IMR-90 (cell line): Measurements from ENCODE around the gene RECK. TPM values are rescaled to one million over a fixed set of nuclear protein-coding genes. Genes with fewer than 3 reads are reported as not detected.
A peak's percentile ranks its signal among the peaks of the same experiment; 100 is the strongest.

Source experiments
- ATAC-seq: fragments of 200-7000 bp; cut with Tn5 transposase; 2 replicates; pipeline ENCODE4 v1.9.1; 2020; ENCODE audit warnings: low read depth, mild to moderate bottlenecking, moderate library complexity
- BruUV-seq: library from RNA; stranded (reverse); fragments of 400-500 nt; replicated peaks from 2 replicates; lab custom pipeline; 2021; lab: Mats Ljungman, UMichigan
- CTCF ChIA-PET: fragments of 300-600 bp; formaldehyde crosslinking; extraction: SDS; loops from one replicate; lab custom pipeline; 2021; ENCODE audit warnings: antibody characterized with exemption; lab: Yijun Ruan, JAX
- POLR2A ChIA-PET: fragments of 300-600 bp; sonication (Branson Sonifier 250); formaldehyde crosslinking; loops from one replicate; lab custom pipeline; 2022; ENCODE audit warnings: antibody characterized with exemption; ENCODE audit not compliant: unreplicated experiment; lab: Charles Lee
- DNase-seq: peaks from one replicate; pipeline ENCODE4 v3.0.0; 2013
- H2AFZ ChIP-seq: replicated peaks from 2 replicates; pipeline ENCODE3; 2013; ENCODE audit warnings: low read length, mild to moderate bottlenecking; ENCODE audit not compliant: poor library complexity
- H2AK5ac ChIP-seq: 2 replicates; pipeline ENCODE4 v1.6.1; 2013; ENCODE audit warnings: low read depth, low read length, inconsistent platforms
- H2AK9ac ChIP-seq: replicated peaks from 2 replicates; pipeline ENCODE3; 2013; ENCODE audit warnings: mild to moderate bottlenecking, low read depth, low read length, moderate library complexity; ENCODE audit not compliant: poor library complexity
- H2BK120ac ChIP-seq: 2 replicates; pipeline ENCODE4 v1.6.1; 2013; ENCODE audit warnings: low read depth, low read length, inconsistent platforms
- H2BK15ac ChIP-seq: 3 replicates; pipeline ENCODE4 v1.6.1; 2013; ENCODE audit warnings: low read depth, low read length, inconsistent platforms
- H2BK20ac ChIP-seq: 2 replicates; pipeline ENCODE4 v1.6.1; 2013; ENCODE audit warnings: low read depth, mild to moderate bottlenecking, inconsistent platforms, low read length, moderate library complexity
- H2BK5ac ChIP-seq: 2 replicates; pipeline ENCODE4 v1.6.1; 2013; ENCODE audit warnings: mild to moderate bottlenecking, low read depth, low read length, inconsistent platforms; ENCODE audit not compliant: poor library complexity, severe bottlenecking
- H3K14ac ChIP-seq: replicated peaks from 2 replicates; pipeline ENCODE4 v1.6.1; 2013; ENCODE audit warnings: low read depth, low read length, inconsistent platforms
- H3K18ac ChIP-seq: 2 replicates; pipeline ENCODE4 v1.6.1; 2013; ENCODE audit warnings: low read depth, low read length, control low read depth
- H3K23ac ChIP-seq: 2 replicates; pipeline ENCODE4 v1.6.1; 2013; ENCODE audit warnings: low read depth, low read length, inconsistent platforms
- H3K27ac ChIP-seq: 2 replicates; pipeline ENCODE4 v1.5.1; 2013; ENCODE audit warnings: mild to moderate bottlenecking, control low read depth, low read length; ENCODE audit not compliant: insufficient read depth
- H3K27me3 ChIP-seq: 2 replicates; pipeline ENCODE4 v1.6.1; 2013; ENCODE audit warnings: low read length; ENCODE audit not compliant: control insufficient read depth, insufficient read depth
- H3K36me3 ChIP-seq: 2 replicates; pipeline ENCODE4 v1.6.1; 2013; ENCODE audit warnings: low read length, mixed read lengths; ENCODE audit not compliant: control insufficient read depth, insufficient read depth
- H3K4ac ChIP-seq: 2 replicates; pipeline ENCODE4 v1.6.1; 2013; ENCODE audit warnings: low read depth, low read length, inconsistent platforms
- H3K4me1 ChIP-seq: 2 replicates; pipeline ENCODE4 v1.6.1; 2013; ENCODE audit warnings: low read length, mixed read lengths; ENCODE audit not compliant: control insufficient read depth, insufficient read depth
- H3K4me2 ChIP-seq: 2 replicates; pipeline ENCODE4 v1.6.1; 2013; ENCODE audit warnings: low read depth, mild to moderate bottlenecking, control low read depth, low read length, moderate library complexity
- H3K4me3 ChIP-seq: 2 replicates; pipeline ENCODE4 v1.5.1; 2013; ENCODE audit warnings: low read depth, mild to moderate bottlenecking, control low read depth, low read length, moderate library complexity; ENCODE audit not compliant: insufficient read depth
- H3K56ac ChIP-seq: 2 replicates; pipeline ENCODE4 v1.6.1; 2013; ENCODE audit warnings: low read length, inconsistent platforms; ENCODE audit not compliant: insufficient read depth; ENCODE audit errors: extremely low read depth
- H3K79me1 ChIP-seq, 2 experiments: 2 replicates each; pipeline ENCODE4 v1.6.1; 2013; ENCODE audit warnings: low read length in 2 of 2, inconsistent platforms in 1 of 2, low read depth in 1 of 2
- H3K9ac ChIP-seq: 2 replicates; pipeline ENCODE4 v1.6.1; 2013; ENCODE audit warnings: low read depth, low read length, control low read depth
- H3K9me1 ChIP-seq: 2 replicates; pipeline ENCODE4 v1.6.1; 2013; ENCODE audit warnings: low read length, inconsistent platforms; ENCODE audit not compliant: insufficient read depth
- H3K9me3 ChIP-seq: 2 replicates; pipeline ENCODE4 v1.6.1; 2013; ENCODE audit warnings: low read length; ENCODE audit not compliant: control insufficient read depth, insufficient read depth
- H4K20me1 ChIP-seq: 2 replicates; pipeline ENCODE4 v1.6.1; 2013; ENCODE audit warnings: low read length, inconsistent platforms; ENCODE audit not compliant: insufficient read depth
- H4K5ac ChIP-seq: 2 replicates; pipeline ENCODE4 v1.6.1; 2013; ENCODE audit warnings: mild to moderate bottlenecking, low read depth, low read length, control low read depth
- H4K8ac ChIP-seq, 2 experiments: 2 replicates each; pipeline ENCODE4 v1.6.1; 2013; ENCODE audit warnings: low read depth in 2 of 2, low read length in 2 of 2, control low read depth in 1 of 2, inconsistent platforms in 1 of 2
- H4K91ac ChIP-seq: 2 replicates; pipeline ENCODE4 v1.6.1; 2013; ENCODE audit warnings: low read depth, low read length, inconsistent platforms; ENCODE audit not compliant: insufficient read depth
- BHLHE40 ChIP-seq: fragments of 150-350 bp; IDR thresholded peaks from 2 replicates; pipeline ENCODE4 v1.6.1; 2016; ENCODE audit warnings: mild to moderate bottlenecking, low read depth, low read length
- ELK1 ChIP-seq: fragments of 150-350 bp; IDR thresholded peaks from 2 replicates; pipeline ENCODE4 v1.6.1; 2016; ENCODE audit warnings: low read depth, mild to moderate bottlenecking, low read length, moderate library complexity, borderline replicate concordance
- FOS ChIP-seq: fragments of 150-350 bp; IDR thresholded peaks from 2 replicates; pipeline ENCODE4 v1.6.1; 2016; ENCODE audit warnings: low read depth, low read length
- MAFK ChIP-seq: IDR thresholded peaks from 2 replicates; pipeline ENCODE4 v1.6.1; 2012; ENCODE audit warnings: low read depth, low read length, improper control_type of control experiment
- MAZ ChIP-seq: IDR thresholded peaks from 2 replicates; pipeline ENCODE4 v1.6.1; 2012; ENCODE audit warnings: low read depth, mild to moderate bottlenecking, low read length, improper control_type of control experiment, moderate library complexity, borderline replicate concordance
- MXI1 ChIP-seq: IDR thresholded peaks from 2 replicates; pipeline ENCODE4 v1.6.1; 2012; ENCODE audit warnings: low read depth, mild to moderate bottlenecking, low read length, moderate library complexity, borderline replicate concordance
- RAD21 ChIP-seq: IDR thresholded peaks from 2 replicates; pipeline ENCODE4 v1.6.1; 2012; ENCODE audit warnings: low read length, improper control_type of control experiment
- RFX5 ChIP-seq: IDR thresholded peaks from 2 replicates; pipeline ENCODE4 v1.8.0; 2012; ENCODE audit warnings: low read depth, mild to moderate bottlenecking, low read length, moderate library complexity
- SMC3 ChIP-seq: fragments of 150-350 bp; IDR thresholded peaks from 2 replicates; pipeline ENCODE4 v1.6.1; 2016; ENCODE audit warnings: low read depth, mild to moderate bottlenecking, antibody characterized with exemption, low read length, moderate library complexity
- USF2 ChIP-seq: fragments of 150-350 bp; IDR thresholded peaks from 2 replicates; pipeline ENCODE4 v1.6.1; 2017; ENCODE audit warnings: mild to moderate bottlenecking, antibody characterized with exemption, low read length, low read depth
- WGBS, 2 experiments: methylation state at CpG; one replicate each; pipeline versions ENCODE4 v1.1.5 to v1.1.7; 2013; ENCODE audit warnings: missing lambda C conversion rate in 2 of 2; ENCODE audit not compliant: insufficient read length in 1 of 2; ENCODE audit errors: extremely low coverage in 2 of 2; 5-methylcytosine and 5-hydroxymethylcytosine counted together
- dilution Hi-C: fragments of 300-500 bp; cut with HindIII; formaldehyde crosslinking; loops from one replicate; pipeline ENCODE4 v1.14.3; 2018; ENCODE audit warnings: low sequenced_read_pairs; ENCODE audit not compliant: unreplicated experiment
- in situ Hi-C: fragments of 300-500 bp; cut with MboI; formaldehyde crosslinking; loops from 3 replicates; pipeline ENCODE4 v1.14.3; 2019; ENCODE audit warnings: low sequenced_read_pairs, inconsistent platforms, mixed read lengths
- intact Hi-C: fragments of 100-400 bp; cut with micrococcal nuclease; formaldehyde crosslinking; loops from 2 replicates; pipeline ENCODE4 v1.10.0; 2022
- polyA plus RNA-seq, 3 experiments: library from polyadenylated mRNA; depleted of rRNA; stranded (reverse); fragments of >200 nt; gene quantifications; 2 replicates each; pipeline ENCODE4 v1.2.3, GENCODE V29; 2012; ENCODE audit warnings: low replicate concordance in 1 of 3
- total RNA-seq: library from RNA; depleted of rRNA; stranded (reverse); fragments of >200 nt; gene quantifications from 2 replicates; pipeline ENCODE4 v1.2.3, GENCODE V29; 2012

RECK gene
- total and polyA plus RNA-seq, 2 of the 4 experiments (the other 2 are of a cell fraction): 23.5 to 44.0 TPM

- in situ Hi-C loops: no loop called here
- dilution Hi-C loops: no loop called here
- peak overlapping the region; percentile 26; the same call in 1 of the 2 replicates for H2BK20ac ChIP-seq
- no peak overlapping the region for H3K18ac ChIP-seq
- H3K23ac ChIP-seq: no peak overlapping the region; the same call in 1 of the 2 replicates
- peak overlapping the region; percentile 50 for H2BK120ac ChIP-seq
- ChIA-PET CTCF (interaction anchor here (0.6 to 2.2 kb wide), 4 partner anchors 17 to 150 kb away, joined by 3 to 8 read pairs (median 4); no protein-coding TSS in a partner anchor), POLR2A (interaction anchor here (0.7 to 1.0 kb wide), 2 partner anchors 9 to 16 kb away, joined by 3 to 4 read pairs; no protein-coding TSS in a partner anchor)
- H3K4me3 ChIP-seq: no peak overlapping the region
- H3K56ac ChIP-seq: peak overlapping the region; percentile 24; the same call in 1 of the 2 replicates
- 83% methylated on average over 4 of the region's 14 CpGs; no CpG with 5 or more reads in 1 of the 2 experiments for WGBS, 2 experiments
- intact Hi-C loops: no loop called here
- no peak overlapping the region for H2AK9ac ChIP-seq
- no peak overlapping the region for H4K5ac ChIP-seq
- peak overlapping the region in 1 of 2 experiments; percentile 45; a peak in 1 of 4 replicates for H4K8ac ChIP-seq
- no peaks in the 10 kb centered on the region for H3K27me3 ChIP-seq
- peaks cover 11 to 75% of the 10 kb centered on the region in 2 experiments; a peak in 3 of 4 replicates for H3K79me1 ChIP-seq
- H3K9me3 ChIP-seq: no peaks in the 10 kb centered on the region
- TF ChIP-seq SMC3 (peak; percentile 24; the same call in 1 of the 2 replicates), ELK1 (no peak), FOS (peak; percentile 89), USF2 (no peak), RAD21 (0 out of 2 replicates have a peak, but pooled peaks have one; percentile 8), MAZ (peak; percentile 99), RFX5 (no peak), BHLHE40 (peak; percentile 55), MXI1 (peak; percentile 77; the same call in 1 of the 2 replicates), MAFK (no peak)
- H3K36me3 ChIP-seq: peaks cover 54% of the 10 kb centered on the region
- peak overlapping the region; percentile 42 for H3K14ac ChIP-seq
- peak overlapping the region; percentile 4; the same call in 1 of the 2 replicates for H3K9ac ChIP-seq
- H2BK5ac ChIP-seq: peak overlapping the region; percentile 87
- H3K9me1 ChIP-seq: peaks cover 32% of the 10 kb centered on the region
- no peak overlapping the region for H2BK15ac ChIP-seq
- DNase-seq (peak; percentile 97), ATAC-seq (peak; percentile 86)
- peak overlapping the region; percentile 77; the same call in 1 of the 2 replicates for H4K91ac ChIP-seq
- peak overlapping the region; percentile 74 for H3K4ac ChIP-seq
- H4K20me1 ChIP-seq: peaks cover 25% of the 10 kb centered on the region
- peak overlapping the region; percentile 68 for H2AK5ac ChIP-seq
- H3K4me2 ChIP-seq: peak overlapping the region; percentile 59
- H2AFZ ChIP-seq: peak overlapping the region; percentile 29
- H3K27ac ChIP-seq: peak overlapping the region; percentile 71
- H3K4me1 ChIP-seq: peaks cover 26% of the 10 kb centered on the region
- no TSS peak for BruUV-seq
Measured at GRCh38 chr9:36148311-36149051, 111.8 kb downstream of the RECK start.
